PFSK-1 (cell line): ENCODE measurements around the gene MOXD1. TPM values are rescaled to one million over a fixed set of nuclear protein-coding genes. Genes with fewer than 3 reads are reported as not detected.

Experiments used
- FOXP2 ChIP-seq: optimal IDR thresholded peaks from 2 replicates; pipeline ENCODE3; 2011; ENCODE audit warnings: borderline replicate concordance, control low read depth, inconsistent platforms; ENCODE audit not compliant: insufficient read depth; ENCODE audit errors: extremely low read length, extremely low read depth
- POLR2AphosphoS5 ChIP-seq: IDR thresholded peaks from 2 replicates; pipeline ENCODE4 v1.6.1; 2012; ENCODE audit warnings: low read depth, mild to moderate bottlenecking, control low read depth, low read length, moderate library complexity
- SIN3A ChIP-seq: IDR thresholded peaks from 2 replicates; pipeline ENCODE4 v1.6.1; 2012; ENCODE audit warnings: mild to moderate bottlenecking, low read length, moderate library complexity, borderline replicate concordance; ENCODE audit not compliant: insufficient read depth
- TAF1 ChIP-seq: IDR thresholded peaks from 2 replicates; pipeline ENCODE4 v1.6.1; 2012; ENCODE audit warnings: low read length, control low read depth, borderline replicate concordance; ENCODE audit not compliant: insufficient read depth
- polyA plus RNA-seq: library from polyadenylated mRNA; unstranded; fragments of >200 nt; gene quantifications from one replicate; pipeline ENCODE4 v1.2.1, GENCODE V29; 2012; ENCODE audit warnings: low read depth, missing spikeins; ENCODE audit not compliant: insufficient read length
- TF ChIP-seq, protein P1 (sequence below), 2 experiments: IDR thresholded peaks; 2 replicates each; pipeline versions ENCODE4 v1.6.1 to v1.8.0; 2011 to 2012; ENCODE audit warnings: low read depth in 2 of 2, low read length in 2 of 2, control low read depth in 1 of 2, inconsistent platforms in 1 of 2, mild to moderate bottlenecking in 1 of 2, moderate library complexity in 1 of 2; ENCODE audit not compliant: insufficient read depth in 1 of 2

Gene MOXD1
- 0.85 TPM for polyA plus RNA-seq

DNA sequence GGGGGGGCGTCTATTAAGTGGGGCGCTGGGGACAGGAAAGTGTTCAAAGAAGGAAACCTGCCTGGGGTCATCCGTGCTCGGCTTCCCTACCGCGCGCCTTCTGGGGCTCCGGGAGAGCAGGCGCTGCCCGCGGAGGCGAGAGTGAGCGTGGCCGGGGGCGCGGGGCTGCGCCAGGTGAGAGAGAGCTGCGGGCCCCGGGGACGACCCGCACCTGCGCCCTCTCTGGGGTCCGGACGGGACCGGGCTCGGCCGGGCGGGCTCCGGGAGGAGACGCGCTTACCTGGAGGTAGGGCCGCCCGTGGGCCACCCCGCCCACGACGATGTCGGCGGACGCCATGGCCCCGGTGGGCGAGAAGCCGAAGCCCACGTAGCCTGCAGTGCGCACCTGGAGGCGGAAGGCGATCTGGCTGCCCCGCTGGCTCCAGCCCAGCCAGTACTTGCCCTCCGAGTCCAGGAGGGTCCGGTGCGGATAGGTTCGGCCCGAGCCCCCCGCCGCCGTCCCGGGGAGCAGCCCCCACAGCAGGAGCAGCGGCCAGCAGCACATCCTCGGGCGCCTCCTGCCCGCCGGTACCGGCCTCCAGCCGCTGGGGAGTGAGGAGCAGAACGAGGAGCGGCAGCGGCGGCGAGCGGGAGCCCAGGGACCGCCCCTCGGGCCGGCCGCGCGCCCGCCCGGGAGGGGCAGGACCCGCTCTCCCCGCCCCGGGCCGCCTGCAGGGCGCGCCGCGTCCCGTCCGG lies at the start of gene MOXD1:
Gene MOXD1, minus strand, starts transcription at position 593 of the 735 bp plus-strand sequence. Its CDS starts 49 bp downstream, at position 544.
- no peak for TF ChIP-seq POLR2AphosphoS5
- TF ChIP-seq FOXP2: no peak
- TF ChIP-seq SIN3A: no peak
- TF ChIP-seq, protein P1, sequence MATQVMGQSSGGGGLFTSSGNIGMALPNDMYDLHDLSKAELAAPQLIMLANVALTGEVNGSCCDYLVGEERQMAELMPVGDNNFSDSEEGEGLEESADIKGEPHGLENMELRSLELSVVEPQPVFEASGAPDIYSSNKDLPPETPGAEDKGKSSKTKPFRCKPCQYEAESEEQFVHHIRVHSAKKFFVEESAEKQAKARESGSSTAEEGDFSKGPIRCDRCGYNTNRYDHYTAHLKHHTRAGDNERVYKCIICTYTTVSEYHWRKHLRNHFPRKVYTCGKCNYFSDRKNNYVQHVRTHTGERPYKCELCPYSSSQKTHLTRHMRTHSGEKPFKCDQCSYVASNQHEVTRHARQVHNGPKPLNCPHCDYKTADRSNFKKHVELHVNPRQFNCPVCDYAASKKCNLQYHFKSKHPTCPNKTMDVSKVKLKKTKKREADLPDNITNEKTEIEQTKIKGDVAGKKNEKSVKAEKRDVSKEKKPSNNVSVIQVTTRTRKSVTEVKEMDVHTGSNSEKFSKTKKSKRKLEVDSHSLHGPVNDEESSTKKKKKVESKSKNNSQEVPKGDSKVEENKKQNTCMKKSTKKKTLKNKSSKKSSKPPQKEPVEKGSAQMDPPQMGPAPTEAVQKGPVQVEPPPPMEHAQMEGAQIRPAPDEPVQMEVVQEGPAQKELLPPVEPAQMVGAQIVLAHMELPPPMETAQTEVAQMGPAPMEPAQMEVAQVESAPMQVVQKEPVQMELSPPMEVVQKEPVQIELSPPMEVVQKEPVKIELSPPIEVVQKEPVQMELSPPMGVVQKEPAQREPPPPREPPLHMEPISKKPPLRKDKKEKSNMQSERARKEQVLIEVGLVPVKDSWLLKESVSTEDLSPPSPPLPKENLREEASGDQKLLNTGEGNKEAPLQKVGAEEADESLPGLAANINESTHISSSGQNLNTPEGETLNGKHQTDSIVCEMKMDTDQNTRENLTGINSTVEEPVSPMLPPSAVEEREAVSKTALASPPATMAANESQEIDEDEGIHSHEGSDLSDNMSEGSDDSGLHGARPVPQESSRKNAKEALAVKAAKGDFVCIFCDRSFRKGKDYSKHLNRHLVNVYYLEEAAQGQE (IDR thresholded peaks at IDR 0.05; ENCODE audit: insufficient read depth in 1 of 2, low read depth in 2 of 2, low read length in 2 of 2): no peak
- no peak for TF ChIP-seq TAF1

DNA sequence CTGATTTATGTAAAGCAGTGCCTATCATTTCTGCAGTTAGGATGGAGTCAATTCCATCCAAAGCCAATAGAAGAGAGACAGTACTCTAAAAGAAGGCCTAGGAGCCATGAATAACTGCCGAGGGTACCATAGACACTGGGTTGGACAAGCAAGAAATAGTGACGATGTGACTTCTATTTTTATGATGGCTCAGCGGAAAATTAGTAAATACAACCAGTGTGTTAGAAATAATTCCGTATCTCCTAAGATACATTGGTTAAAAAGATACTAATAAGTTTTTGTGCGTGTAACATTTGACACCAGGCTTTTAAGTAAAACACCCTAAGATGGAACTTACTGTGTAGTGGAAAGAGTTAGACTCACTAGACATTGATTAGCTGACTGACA lies 45.6 kb upstream of the MOXD1 start:
- TF ChIP-seq FOXP2: no peak
- TF ChIP-seq, protein P1 (IDR thresholded peaks at IDR 0.05; ENCODE audit: insufficient read depth in 1 of 2, low read depth in 2 of 2, low read length in 2 of 2): no peak
- no peak for TF ChIP-seq SIN3A
- no peak for TF ChIP-seq POLR2AphosphoS5
- TF ChIP-seq TAF1: no peak

- TF ChIP-seq SIN3A: no peak
- TF ChIP-seq, protein P1 (IDR thresholded peaks at IDR 0.05; ENCODE audit: insufficient read depth in 1 of 2, low read depth in 2 of 2, low read length in 2 of 2): no peak
- TF ChIP-seq TAF1: no peak
- no peak for TF ChIP-seq FOXP2
- TF ChIP-seq POLR2AphosphoS5: no peak
These were observed 45.0 kb upstream of the MOXD1 start for GRCh38 chr6:132446141-132446854.

- TF ChIP-seq POLR2AphosphoS5 (no peak), TAF1 (no peak), FOXP2 (no peak), SIN3A (no peak)
- TF ChIP-seq, protein P1 (IDR thresholded peaks at IDR 0.05; ENCODE audit: insufficient read depth in 1 of 2, low read depth in 2 of 2, low read length in 2 of 2): no peak
These were observed 44.1 kb upstream of the MOXD1 start for GRCh38 chr6:132445201-132445951.
